Measurements from ENCODE around the gene CERKL. TPM values are rescaled to one million over a fixed set of nuclear protein-coding genes. Genes with fewer than 3 reads are reported as not detected.
A peak's percentile ranks its signal among the peaks of the same experiment; 100 is the strongest.
"Not testable (repeated sequence)": the region's sequence is repeated elsewhere in the genome, so short reads cannot be mapped to it uniquely, and the experiment has no call there.

Gene CERKL, protein sequence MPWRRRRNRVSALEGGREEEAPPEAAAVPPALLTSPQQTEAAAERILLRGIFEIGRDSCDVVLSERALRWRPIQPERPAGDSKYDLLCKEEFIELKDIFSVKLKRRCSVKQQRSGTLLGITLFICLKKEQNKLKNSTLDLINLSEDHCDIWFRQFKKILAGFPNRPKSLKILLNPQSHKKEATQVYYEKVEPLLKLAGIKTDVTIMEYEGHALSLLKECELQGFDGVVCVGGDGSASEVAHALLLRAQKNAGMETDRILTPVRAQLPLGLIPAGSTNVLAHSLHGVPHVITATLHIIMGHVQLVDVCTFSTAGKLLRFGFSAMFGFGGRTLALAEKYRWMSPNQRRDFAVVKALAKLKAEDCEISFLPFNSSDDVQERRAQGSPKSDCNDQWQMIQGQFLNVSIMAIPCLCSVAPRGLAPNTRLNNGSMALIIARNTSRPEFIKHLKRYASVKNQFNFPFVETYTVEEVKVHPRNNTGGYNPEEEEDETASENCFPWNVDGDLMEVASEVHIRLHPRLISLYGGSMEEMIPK
- under 1 TPM in 1 of 6 experiments, not detected in 5; 0.37 TPM for total RNA-seq
- long read RNA-seq, result 0 reads

DNA sequence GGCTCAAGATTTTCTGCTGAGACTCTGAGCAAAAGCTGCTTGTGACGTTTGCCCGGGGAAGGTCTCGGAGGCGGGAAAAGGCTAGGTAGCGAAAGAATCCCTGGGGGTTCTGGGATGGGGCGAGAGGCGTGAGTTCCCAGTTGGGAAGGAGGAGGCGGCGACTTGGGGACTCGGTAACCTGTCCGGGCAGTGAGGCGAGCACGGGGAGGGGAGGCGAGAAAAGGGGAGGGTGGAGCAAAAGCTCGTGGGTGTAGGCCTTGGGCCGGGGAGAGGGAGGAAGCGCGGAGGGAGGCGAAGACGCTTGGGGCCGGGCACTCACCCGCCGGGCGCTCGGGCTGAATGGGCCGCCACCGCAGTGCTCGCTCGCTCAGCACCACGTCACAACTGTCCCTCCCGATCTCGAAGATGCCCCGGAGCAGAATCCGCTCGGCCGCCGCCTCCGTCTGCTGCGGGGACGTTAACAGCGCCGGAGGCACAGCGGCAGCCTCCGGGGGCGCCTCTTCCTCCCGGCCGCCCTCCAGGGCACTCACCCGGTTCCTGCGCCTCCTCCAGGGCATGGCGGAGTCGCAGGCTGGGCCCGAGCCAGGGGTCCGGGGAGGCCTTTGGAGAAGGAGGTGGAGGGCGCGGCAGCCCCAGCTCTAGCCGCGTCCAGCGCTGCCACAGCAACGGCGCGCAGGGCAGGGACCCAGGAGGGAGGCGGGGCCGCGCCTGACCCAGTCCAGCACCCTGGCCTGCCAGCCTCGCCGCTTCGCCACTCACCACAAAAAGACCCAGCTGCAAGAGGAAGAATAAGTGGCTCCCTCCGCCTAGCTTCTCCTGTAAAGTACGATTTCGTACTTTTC is at the start of gene CERKL:
TSS of gene CERKL (minus strand) at position 656 of the 842 bp plus-strand sequence. CDS start at position 557, 99 bp downstream.
- no peaks in the 10 kb centered on the region for H3K9me3 ChIP-seq
- DNase-seq (peak in 2 of 3 donors; percentile 32 to 62), ATAC-seq (peak; percentile 75 to 87 (median 84))
- H3K4me1 ChIP-seq, result no peaks in the 10 kb centered on the region
- TF ChIP-seq, protein P1, sequence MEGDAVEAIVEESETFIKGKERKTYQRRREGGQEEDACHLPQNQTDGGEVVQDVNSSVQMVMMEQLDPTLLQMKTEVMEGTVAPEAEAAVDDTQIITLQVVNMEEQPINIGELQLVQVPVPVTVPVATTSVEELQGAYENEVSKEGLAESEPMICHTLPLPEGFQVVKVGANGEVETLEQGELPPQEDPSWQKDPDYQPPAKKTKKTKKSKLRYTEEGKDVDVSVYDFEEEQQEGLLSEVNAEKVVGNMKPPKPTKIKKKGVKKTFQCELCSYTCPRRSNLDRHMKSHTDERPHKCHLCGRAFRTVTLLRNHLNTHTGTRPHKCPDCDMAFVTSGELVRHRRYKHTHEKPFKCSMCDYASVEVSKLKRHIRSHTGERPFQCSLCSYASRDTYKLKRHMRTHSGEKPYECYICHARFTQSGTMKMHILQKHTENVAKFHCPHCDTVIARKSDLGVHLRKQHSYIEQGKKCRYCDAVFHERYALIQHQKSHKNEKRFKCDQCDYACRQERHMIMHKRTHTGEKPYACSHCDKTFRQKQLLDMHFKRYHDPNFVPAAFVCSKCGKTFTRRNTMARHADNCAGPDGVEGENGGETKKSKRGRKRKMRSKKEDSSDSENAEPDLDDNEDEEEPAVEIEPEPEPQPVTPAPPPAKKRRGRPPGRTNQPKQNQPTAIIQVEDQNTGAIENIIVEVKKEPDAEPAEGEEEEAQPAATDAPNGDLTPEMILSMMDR (IDR thresholded peaks at IDR 0.05), result no peak
- TF ChIP-seq POLR2A (IDR thresholded peaks at IDR 0.05), result no peak
- 5% methylated on average over 47 of the region's 70 CpGs for WGBS (ENCODE audit: insufficient coverage, low coverage, low lambda C conversion rate, missing lambda C conversion rate)
- peak within 1 kb of the TSS; percentile 34 to 50 (median 45) for H3K4me3 ChIP-seq
- no peak within 1 kb of the TSS for H3K27ac ChIP-seq
- H3K27me3 ChIP-seq, result no peaks in the 10 kb centered on the region
- H3K36me3 ChIP-seq, result no peaks in the 10 kb centered on the region
- intact Hi-C loops (cut with DNase I), result no loop called here

DNA sequence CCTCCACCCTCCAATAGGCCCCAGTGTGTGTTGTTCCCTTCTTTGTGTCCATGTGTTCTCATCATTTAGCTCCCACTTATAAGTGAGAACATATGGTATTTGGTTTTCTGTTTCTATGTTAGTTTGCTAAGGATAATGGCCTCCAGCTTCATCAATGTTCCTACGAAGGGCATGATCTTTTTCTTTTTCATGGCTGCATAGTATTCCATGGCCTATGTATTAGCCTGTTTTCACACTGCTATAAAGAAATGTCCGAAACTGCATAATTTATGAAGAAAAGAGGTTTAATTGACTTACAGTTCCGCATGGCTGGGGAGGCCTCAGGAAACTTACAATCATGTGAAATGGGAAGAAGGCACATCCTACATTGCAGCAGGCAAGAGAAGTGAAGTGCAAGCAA is 45.6 kb upstream of the CERKL start:
- intact Hi-C loops (cut with DNase I); H3K9me3 ChIP-seq; ATAC-seq; H3K27me3 ChIP-seq; H3K27ac ChIP-seq; DNase-seq; H3K36me3 ChIP-seq; H3K4me3 ChIP-seq; H3K4me1 ChIP-seq: not testable (repeated sequence)
- WGBS (ENCODE audit: insufficient coverage, low coverage, low lambda C conversion rate, missing lambda C conversion rate), result 72% methylated on average over 3 of the region's 3 CpGs

DNA sequence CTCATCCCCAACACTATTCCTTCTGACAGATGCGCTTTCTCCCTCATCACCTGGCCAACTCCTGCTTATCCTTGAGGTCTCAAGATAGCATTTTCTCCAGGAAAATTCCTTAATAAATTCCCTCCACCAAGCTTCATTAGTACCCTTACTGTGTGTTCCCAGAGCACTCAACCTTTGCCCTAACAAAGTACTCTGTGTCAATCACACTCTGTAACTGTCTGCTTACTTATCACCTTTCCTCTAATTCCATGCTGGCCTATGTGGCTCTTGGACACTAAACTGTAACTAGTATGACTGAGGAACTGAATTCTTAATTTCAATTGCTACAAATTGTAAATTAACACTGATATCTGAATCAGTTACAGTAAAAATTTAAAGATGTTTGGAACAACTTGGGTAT is 41.3 kb upstream of the CERKL start:
- Histone ChIP-seq H3K27ac (no peak overlapping the region), H3K27me3 (no peaks in the 10 kb centered on the region), H3K4me1 (no peaks in the 10 kb centered on the region), H3K9me3 (no peaks in the 10 kb centered on the region), H3K4me3 (no peak overlapping the region), H3K36me3 (no peaks in the 10 kb centered on the region)
- TF ChIP-seq, protein P1 (IDR thresholded peaks at IDR 0.05), result no peak
- no peak for TF ChIP-seq POLR2A (IDR thresholded peaks at IDR 0.05)
- DNase-seq, result no peak
- ATAC-seq, result peak in 2 of 4 donors; percentile 48 to 52
- intact Hi-C loops (cut with DNase I), result no loop called here
- 88% methylated on average over 1 of the region's 1 CpG for WGBS (ENCODE audit: insufficient coverage, low coverage, low lambda C conversion rate, missing lambda C conversion rate)

DNA sequence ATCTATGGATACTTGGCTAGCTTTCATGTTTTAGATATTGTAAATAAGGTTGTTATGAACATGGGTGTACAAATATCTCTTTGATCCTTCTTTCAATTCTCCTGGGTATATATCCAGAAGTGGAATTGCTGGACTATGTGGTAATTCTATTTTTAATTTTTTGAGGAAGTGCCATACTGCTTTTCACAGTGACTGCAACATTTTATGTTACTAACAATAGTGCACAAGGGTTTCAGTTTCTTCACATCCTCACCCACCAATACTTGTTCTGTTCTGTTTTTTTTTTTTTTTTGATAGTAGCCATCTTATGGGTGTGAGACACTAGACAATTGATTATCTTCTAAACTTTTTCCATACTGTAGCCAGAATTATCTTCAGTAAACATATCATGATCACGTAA is 40.7 kb upstream of the CERKL start:
- Histone ChIP-seq H3K36me3 (no peaks in the 10 kb centered on the region), H3K4me3 (no peak overlapping the region), H3K4me1 (no peaks in the 10 kb centered on the region), H3K27ac (no peak overlapping the region), H3K9me3 (no peaks in the 10 kb centered on the region), H3K27me3 (no peaks in the 10 kb centered on the region)
- no peak for DNase-seq
- intact Hi-C loops (cut with DNase I), result no loop called here
- 58% methylated on average over 1 of the region's 1 CpG for WGBS (ENCODE audit: insufficient coverage, low coverage, low lambda C conversion rate, missing lambda C conversion rate)
- TF ChIP-seq POLR2A (IDR thresholded peaks at IDR 0.05), result no peak
- TF ChIP-seq, protein P1 (IDR thresholded peaks at IDR 0.05), result no peak
- peak in 1 of 4 donors; percentile 13 for ATAC-seq
